ENCODE results near the gene VASH1.

VASH1 gene

DNA sequence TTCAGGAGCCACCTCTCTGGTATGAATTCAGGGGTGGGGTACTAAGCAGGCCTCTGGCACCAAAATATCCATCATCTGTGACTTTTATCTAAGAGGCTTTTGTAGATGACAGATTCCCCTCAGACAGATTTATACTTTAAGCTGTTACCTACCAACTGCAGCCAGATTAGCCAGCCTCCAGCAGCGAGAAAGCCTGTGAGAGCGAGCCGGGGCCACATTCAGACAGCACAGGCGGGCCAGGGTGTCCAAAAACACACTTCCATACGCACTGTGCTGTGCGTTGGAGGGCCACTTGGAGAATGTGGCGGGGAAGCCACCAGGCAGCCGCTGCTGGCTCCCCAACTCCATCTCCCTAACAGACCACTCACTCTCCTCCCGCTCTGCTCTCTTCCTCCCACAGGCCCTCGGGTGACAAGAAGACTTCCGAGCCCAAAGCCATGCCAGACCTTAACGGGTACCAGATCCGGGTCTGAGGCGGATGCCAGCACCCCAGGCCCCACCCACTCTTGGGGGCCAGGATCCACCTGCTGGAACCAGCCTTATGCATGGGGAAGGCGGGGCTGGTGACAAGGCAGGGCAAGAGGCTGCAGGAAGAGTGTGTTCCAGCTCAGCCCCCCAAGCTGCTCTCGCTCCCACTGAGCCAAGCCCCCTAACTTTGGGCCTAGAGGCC, 17.4 kb downstream of the VASH1 start:
- Histone ChIP-seq H3K36me3 (ENCODE audit: insufficient read depth, low read length) (no peaks in the 10 kb centered on the region; the same call in 1 of the 2 replicates), H3K27me3 (ENCODE audit: insufficient read depth, low read length, poor library complexity, severe bottlenecking) (no peaks in the 10 kb centered on the region), H3F3A (ENCODE audit: low read depth) (no peaks in the 10 kb centered on the region), H4K20me1 (ENCODE audit: insufficient read depth, low read length, poor library complexity, severe bottlenecking) (no peaks in the 10 kb centered on the region), H3K4me3 (ENCODE audit: low read length, poor library complexity, severe bottlenecking) (no peak overlapping the region), H3K79me2 (ENCODE audit: insufficient read depth, low read length) (no peaks in the 10 kb centered on the region), H3K9me2 (replicated peaks; ENCODE audit: low read depth, low read length) (no peaks in the 10 kb centered on the region), H3K4me1 (ENCODE audit: insufficient read depth, low read length, poor library complexity, severe bottlenecking) (peaks cover 18% of the 10 kb centered on the region), H3K9me3 (ENCODE audit: insufficient read depth, low read depth, low read length) (no peaks in the 10 kb centered on the region), H3K4me2 (ENCODE audit: low read depth, low read length, poor library complexity, severe bottlenecking) (no peak overlapping the region), H2AFZ (ENCODE audit: low read length) (no peak overlapping the region), H3K9ac (ENCODE audit: low read depth, low read length, poor library complexity, severe bottlenecking) (no peak overlapping the region)
- TF ChIP-seq EZH2phosphoT487 (IDR thresholded peaks at IDR 0.05; ENCODE audit: borderline replicate concordance): no peak
- TF ChIP-seq, protein P1, sequence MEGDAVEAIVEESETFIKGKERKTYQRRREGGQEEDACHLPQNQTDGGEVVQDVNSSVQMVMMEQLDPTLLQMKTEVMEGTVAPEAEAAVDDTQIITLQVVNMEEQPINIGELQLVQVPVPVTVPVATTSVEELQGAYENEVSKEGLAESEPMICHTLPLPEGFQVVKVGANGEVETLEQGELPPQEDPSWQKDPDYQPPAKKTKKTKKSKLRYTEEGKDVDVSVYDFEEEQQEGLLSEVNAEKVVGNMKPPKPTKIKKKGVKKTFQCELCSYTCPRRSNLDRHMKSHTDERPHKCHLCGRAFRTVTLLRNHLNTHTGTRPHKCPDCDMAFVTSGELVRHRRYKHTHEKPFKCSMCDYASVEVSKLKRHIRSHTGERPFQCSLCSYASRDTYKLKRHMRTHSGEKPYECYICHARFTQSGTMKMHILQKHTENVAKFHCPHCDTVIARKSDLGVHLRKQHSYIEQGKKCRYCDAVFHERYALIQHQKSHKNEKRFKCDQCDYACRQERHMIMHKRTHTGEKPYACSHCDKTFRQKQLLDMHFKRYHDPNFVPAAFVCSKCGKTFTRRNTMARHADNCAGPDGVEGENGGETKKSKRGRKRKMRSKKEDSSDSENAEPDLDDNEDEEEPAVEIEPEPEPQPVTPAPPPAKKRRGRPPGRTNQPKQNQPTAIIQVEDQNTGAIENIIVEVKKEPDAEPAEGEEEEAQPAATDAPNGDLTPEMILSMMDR (conservative IDR thresholded peaks at IDR 0.05; ENCODE audit: low read length): no peak

DNA sequence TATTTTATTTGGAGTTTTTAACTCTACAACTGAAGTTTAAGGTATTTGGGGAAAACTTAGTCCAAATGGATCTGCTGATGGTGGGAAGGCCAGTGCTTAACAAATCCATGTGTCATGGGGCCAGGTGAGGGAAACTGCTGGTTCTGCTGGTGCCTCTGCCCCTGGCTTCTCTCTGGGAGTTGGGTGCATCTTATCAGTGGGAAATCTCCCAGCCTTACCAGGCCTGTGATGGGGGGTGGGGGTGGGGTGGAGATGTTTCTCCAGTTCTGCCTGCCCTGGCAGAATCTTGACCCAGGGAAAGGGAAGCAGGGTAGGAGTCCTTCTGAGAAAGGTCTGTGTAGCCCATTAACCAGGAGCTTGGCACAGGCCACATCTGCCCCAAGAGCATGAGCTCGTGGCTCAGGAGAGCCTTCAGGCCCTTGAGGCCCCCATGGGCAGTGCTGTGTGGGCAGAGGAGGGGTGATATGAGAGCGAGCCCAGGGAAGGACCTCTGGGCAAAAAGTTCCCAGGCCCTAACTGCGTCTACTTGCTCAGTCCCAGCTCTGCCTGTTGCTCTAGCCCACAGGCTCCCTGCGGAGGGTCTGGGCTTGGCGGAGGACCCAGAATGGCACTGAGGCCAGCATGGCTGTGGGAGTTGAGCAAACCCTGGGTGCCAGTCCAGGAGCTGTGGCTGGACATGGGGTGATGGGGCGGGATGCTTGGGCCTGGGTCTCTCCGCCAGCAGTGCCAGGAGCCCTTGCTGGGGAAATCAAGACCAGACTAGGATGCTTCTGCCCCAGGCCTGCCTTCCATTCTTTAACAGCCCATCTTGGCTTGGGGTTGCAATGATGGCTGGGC, 18.2 kb downstream of the VASH1 start:
- H3F3A ChIP-seq (ENCODE audit: low read depth): no peaks in the 10 kb centered on the region
- no peak overlapping the region for H3K9ac ChIP-seq (ENCODE audit: low read depth, low read length, poor library complexity, severe bottlenecking)

DNA sequence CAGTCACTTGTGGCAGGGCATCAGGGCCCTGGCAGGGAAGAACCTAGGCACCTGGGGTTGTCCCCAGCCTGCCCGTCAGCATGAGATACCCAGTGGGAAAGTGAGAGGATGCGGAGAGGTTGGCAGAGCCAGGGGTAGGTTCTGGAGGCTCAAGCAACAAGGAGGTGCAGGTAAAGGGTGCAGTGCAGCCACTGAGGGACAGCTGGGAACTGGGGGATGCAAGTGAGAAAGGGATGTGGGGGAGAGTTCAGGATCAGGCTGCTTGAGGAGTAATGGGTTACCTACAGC, 18.7 kb downstream of the VASH1 start:
- Histone ChIP-seq H3F3A (ENCODE audit: low read depth) (no peaks in the 10 kb centered on the region), H3K9me2 (replicated peaks; ENCODE audit: low read depth, low read length) (no peaks in the 10 kb centered on the region), H2AFZ (ENCODE audit: low read length) (no peak overlapping the region), H4K20me1 (ENCODE audit: insufficient read depth, low read length, poor library complexity, severe bottlenecking) (no peaks in the 10 kb centered on the region), H3K4me1 (ENCODE audit: insufficient read depth, low read length, poor library complexity, severe bottlenecking) (peaks cover 15% of the 10 kb centered on the region), H3K36me3 (ENCODE audit: insufficient read depth, low read length) (no peaks in the 10 kb centered on the region; the same call in 1 of the 2 replicates), H3K4me3 (ENCODE audit: low read length, poor library complexity, severe bottlenecking) (no peak overlapping the region), H3K4me2 (ENCODE audit: low read depth, low read length, poor library complexity, severe bottlenecking) (no peak overlapping the region), H3K9me3 (ENCODE audit: insufficient read depth, low read depth, low read length) (no peaks in the 10 kb centered on the region), H3K9ac (ENCODE audit: low read depth, low read length, poor library complexity, severe bottlenecking) (no peak overlapping the region), H3K27me3 (ENCODE audit: insufficient read depth, low read length, poor library complexity, severe bottlenecking) (no peaks in the 10 kb centered on the region), H3K79me2 (ENCODE audit: insufficient read depth, low read length) (no peaks in the 10 kb centered on the region)
- TF ChIP-seq EZH2phosphoT487 (IDR thresholded peaks at IDR 0.05; ENCODE audit: borderline replicate concordance): no peak
- TF ChIP-seq, protein P1 (conservative IDR thresholded peaks at IDR 0.05; ENCODE audit: low read length): no peak

More for the DNA sequence above, 18.2 kb downstream of the VASH1 start:
- no peaks in the 10 kb centered on the region; the same call in 1 of the 2 replicates for H3K36me3 ChIP-seq (ENCODE audit: insufficient read depth, low read length)
- no peaks in the 10 kb centered on the region for H4K20me1 ChIP-seq (ENCODE audit: insufficient read depth, low read length, poor library complexity, severe bottlenecking)
- H3K4me3 ChIP-seq (ENCODE audit: low read length, poor library complexity, severe bottlenecking): no peak overlapping the region
- H3K27me3 ChIP-seq (ENCODE audit: insufficient read depth, low read length, poor library complexity, severe bottlenecking): no peaks in the 10 kb centered on the region
- H3K4me2 ChIP-seq (ENCODE audit: low read depth, low read length, poor library complexity, severe bottlenecking): no peak overlapping the region
- no peaks in the 10 kb centered on the region for H3K9me3 ChIP-seq (ENCODE audit: insufficient read depth, low read depth, low read length)
- TF ChIP-seq, protein P1 (conservative IDR thresholded peaks at IDR 0.05; ENCODE audit: low read length): no peak
- no peak for TF ChIP-seq EZH2phosphoT487 (IDR thresholded peaks at IDR 0.05; ENCODE audit: borderline replicate concordance)
- no peak overlapping the region for H2AFZ ChIP-seq (ENCODE audit: low read length)
- H3K9me2 ChIP-seq (replicated peaks; ENCODE audit: low read depth, low read length): no peaks in the 10 kb centered on the region
- H3K79me2 ChIP-seq (ENCODE audit: insufficient read depth, low read length): no peaks in the 10 kb centered on the region
- H3K4me1 ChIP-seq (ENCODE audit: insufficient read depth, low read length, poor library complexity, severe bottlenecking): peaks cover 15% of the 10 kb centered on the region
